ENCODE results near the gene ANKDD1B. TPM values are rescaled to one million over a fixed set of nuclear protein-coding genes. Genes with fewer than 3 reads are reported as not detected.

The ANKDD1B gene
- total and polyA plus RNA-seq, 2 of the 13 experiments (the other 11 are each of a cell fraction or from before 2014, with no cell fraction given), result 0.12 to 0.27 TPM

DNA sequence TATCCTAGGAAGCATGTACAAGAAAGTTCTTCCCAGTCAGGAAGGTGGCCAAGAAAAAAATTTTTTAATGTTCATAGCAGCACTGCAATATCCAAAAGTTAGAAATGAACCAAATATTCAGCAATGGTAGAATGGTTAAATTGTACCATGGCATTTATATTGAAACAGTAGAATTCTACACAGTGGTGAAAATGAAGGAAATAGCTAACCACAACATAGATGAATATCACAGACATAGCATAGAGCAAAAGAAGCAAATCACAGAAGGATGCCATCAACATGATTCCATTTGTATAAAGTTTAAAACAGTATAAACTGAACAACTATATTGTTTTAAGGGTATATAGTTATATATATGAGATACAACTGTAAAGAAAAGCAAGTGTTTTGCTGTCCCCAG is 10.7 kb upstream of the ANKDD1B start:
- DNase-seq (ENCODE audit: low spot score) (no peak), ATAC-seq (no peak), FAIRE-seq (no peak)
- Histone ChIP-seq H3K9me3 (ENCODE audit: low read length) (no peaks in the 10 kb centered on the region), H3K36me3 (replicated peaks in 1 of 2; ENCODE audit: control insufficient read depth in 1 of 2, insufficient read depth in 2 of 2, low read length in 2 of 2) (no peaks in the 10 kb centered on the region; a peak in 1 of 5 replicates), H3K79me2 (ENCODE audit: insufficient read depth, low read length) (no peaks in the 10 kb centered on the region), H3K27me3 (ENCODE audit: control insufficient read depth in 1 of 2, insufficient read depth in 2 of 2, low read length in 2 of 2) (no peaks in the 10 kb centered on the region), H3K4me1 (ENCODE audit: insufficient read depth, low read length) (no peaks in the 10 kb centered on the region), H3K4me2 (ENCODE audit: low read depth, low read length) (no peak overlapping the region), H4K20me1 (ENCODE audit: insufficient read depth, low read length) (no peaks in the 10 kb centered on the region), H2AFZ (ENCODE audit: low read length) (no peak overlapping the region), H3K9ac (ENCODE audit: insufficient read depth, low read depth, low read length) (no peak overlapping the region), H3K27ac (ENCODE audit: extremely low read length, insufficient read depth, low read length) (no peak overlapping the region), H3K4me3 (replicated peaks in 1 of 3; ENCODE audit: insufficient read depth in 1 of 3, low read depth in 2 of 3, low read length in 3 of 3) (no peak overlapping the region)
- in situ Hi-C loops (cut with HindIII; ENCODE audit: extremely low pct_ligation_motif_present, low pct_unique_long_range_greater_than_20kb) (no loop called here), intact Hi-C loops (cut with micrococcal nuclease; ENCODE audit: unreplicated experiment) (no loop called here)
- ChIA-PET POLR2A (no interaction called here), CTCF (ENCODE audit: low intra/inter-chr PET ratio, low total read pairs) (no interaction called here)
- no TSS peak for BruUV-seq (replicated peaks)
- no peak for TF ChIP-seq HOXA7 (CRISPR knock-in tag; IDR thresholded peaks at IDR 0.05)
- TF ChIP-seq, protein P1, sequence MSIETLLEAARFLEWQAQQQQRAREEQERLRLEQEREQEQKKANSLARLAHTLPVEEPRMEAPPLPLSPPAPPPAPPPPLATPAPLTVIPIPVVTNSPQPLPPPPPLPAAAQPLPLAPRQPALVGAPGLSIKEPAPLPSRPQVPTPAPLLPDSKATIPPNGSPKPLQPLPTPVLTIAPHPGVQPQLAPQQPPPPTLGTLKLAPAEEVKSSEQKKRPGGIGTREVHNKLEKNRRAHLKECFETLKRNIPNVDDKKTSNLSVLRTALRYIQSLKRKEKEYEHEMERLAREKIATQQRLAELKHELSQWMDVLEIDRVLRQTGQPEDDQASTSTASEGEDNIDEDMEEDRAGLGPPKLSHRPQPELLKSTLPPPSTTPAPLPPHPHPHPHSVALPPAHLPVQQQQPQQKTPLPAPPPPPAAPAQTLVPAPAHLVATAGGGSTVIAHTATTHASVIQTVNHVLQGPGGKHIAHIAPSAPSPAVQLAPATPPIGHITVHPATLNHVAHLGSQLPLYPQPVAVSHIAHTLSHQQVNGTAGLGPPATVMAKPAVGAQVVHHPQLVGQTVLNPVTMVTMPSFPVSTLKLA (IDR thresholded peaks at IDR 0.05), result no peak
- no peak for TF ChIP-seq ZNF34 (CRISPR knock-in tag; IDR thresholded peaks at IDR 0.05; ENCODE audit: borderline replicate concordance)
- TF ChIP-seq, protein P2, sequence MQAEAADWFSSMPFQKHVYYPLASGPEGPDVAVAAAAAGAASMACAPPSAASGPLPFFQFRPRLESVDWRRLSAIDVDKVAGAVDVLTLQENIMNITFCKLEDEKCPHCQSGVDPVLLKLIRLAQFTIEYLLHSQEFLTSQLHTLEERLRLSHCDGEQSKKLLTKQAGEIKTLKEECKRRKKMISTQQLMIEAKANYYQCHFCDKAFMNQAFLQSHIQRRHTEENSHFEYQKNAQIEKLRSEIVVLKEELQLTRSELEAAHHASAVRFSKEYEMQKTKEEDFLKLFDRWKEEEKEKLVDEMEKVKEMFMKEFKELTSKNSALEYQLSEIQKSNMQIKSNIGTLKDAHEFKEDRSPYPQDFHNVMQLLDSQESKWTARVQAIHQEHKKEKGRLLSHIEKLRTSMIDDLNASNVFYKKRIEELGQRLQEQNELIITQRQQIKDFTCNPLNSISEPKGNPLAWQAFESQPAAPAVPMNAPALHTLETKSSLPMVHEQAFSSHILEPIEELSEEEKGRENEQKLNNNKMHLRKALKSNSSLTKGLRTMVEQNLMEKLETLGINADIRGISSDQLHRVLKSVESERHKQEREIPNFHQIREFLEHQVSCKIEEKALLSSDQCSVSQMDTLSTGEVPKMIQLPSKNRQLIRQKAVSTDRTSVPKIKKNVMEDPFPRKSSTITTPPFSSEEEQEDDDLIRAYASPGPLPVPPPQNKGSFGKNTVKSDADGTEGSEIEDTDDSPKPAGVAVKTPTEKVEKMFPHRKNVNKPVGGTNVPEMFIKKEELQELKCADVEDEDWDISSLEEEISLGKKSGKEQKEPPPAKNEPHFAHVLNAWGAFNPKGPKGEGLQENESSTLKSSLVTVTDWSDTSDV (CRISPR knock-in tag; IDR thresholded peaks at IDR 0.05), result no peak
- no peak for TF ChIP-seq ETV6 (CRISPR knock-in tag; conservative IDR thresholded peaks at IDR 0.05)
- no peak for TF ChIP-seq PHF5A (CRISPR knock-in tag; IDR thresholded peaks at IDR 0.05; ENCODE audit: low read depth, unreplicated experiment)
- no peak for TF ChIP-seq SPEN (CRISPR knock-in tag; IDR thresholded peaks at IDR 0.05; ENCODE audit: low read depth)
- TF ChIP-seq, protein P3, sequence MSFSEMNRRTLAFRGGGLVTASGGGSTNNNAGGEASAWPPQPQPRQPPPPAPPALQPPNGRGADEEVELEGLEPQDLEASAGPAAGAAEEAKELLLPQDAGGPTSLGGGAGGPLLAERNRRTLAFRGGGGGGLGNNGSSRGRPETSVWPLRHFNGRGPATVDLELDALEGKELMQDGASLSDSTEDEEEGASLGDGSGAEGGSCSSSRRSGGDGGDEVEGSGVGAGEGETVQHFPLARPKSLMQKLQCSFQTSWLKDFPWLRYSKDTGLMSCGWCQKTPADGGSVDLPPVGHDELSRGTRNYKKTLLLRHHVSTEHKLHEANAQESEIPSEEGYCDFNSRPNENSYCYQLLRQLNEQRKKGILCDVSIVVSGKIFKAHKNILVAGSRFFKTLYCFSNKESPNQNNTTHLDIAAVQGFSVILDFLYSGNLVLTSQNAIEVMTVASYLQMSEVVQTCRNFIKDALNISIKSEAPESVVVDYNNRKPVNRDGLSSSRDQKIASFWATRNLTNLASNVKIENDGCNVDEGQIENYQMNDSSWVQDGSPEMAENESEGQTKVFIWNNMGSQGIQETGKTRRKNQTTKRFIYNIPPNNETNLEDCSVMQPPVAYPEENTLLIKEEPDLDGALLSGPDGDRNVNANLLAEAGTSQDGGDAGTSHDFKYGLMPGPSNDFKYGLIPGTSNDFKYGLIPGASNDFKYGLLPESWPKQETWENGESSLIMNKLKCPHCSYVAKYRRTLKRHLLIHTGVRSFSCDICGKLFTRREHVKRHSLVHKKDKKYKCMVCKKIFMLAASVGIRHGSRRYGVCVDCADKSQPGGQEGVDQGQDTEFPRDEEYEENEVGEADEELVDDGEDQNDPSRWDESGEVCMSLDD (CRISPR knock-in tag; IDR thresholded peaks at IDR 0.05; ENCODE audit: borderline replicate concordance), result no peak
